GM19328 (cell line): Measurements from ENCODE around the gene PROX1.
"Not testable (repeated sequence)": the region's sequence is repeated elsewhere in the genome, so short reads cannot be mapped to it uniquely, and the experiment has no call there.

ENCODE experiments used
- ATAC-seq: cut with Tn5 transposase; IDR thresholded peaks from one replicate; pipeline ENCODE4 v1.9.1; 2021; ENCODE audit warnings: mild to moderate bottlenecking, moderate library complexity; ENCODE audit not compliant: unreplicated experiment

PROX1 gene

DNA sequence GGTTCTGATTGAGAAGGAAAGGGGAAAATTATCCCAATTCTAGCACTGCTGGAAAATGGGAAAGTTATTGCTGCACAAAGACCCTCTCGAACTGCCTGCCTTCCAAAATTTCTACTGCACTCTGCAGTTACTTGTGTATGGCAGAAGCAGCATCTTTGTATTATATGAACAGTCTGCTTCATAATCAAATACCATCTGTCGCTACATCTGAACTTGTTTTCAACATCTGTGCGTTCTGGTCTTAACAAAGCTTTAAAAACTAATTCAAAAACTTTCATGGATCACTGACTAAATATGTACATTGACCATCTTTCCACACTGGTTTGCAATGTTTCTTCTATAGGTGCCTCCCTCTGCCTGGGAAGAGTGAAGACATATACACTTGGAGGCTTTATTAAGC is 79.2 kb downstream of the PROX1 start:
- no peak for ATAC-seq

DNA sequence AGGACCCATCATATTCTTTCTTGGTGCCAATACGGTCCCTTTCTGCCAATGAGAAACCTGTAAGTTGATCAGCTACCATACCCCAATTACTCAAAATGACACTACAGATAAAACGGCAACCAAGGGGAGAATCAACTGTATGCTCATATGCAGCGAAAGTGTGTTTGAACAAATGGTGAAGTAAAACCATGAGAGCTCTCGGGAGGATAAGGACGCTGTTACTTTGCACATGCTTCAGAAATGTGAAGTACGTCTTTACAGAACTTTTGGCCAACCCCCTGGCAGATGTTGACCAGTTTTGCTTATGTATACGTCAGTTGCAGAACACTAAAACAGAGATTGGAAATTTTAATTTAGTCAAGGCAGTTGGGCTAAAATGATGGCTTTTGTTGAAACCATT is 79.6 kb downstream of the PROX1 start:
- ATAC-seq = no peak

DNA sequence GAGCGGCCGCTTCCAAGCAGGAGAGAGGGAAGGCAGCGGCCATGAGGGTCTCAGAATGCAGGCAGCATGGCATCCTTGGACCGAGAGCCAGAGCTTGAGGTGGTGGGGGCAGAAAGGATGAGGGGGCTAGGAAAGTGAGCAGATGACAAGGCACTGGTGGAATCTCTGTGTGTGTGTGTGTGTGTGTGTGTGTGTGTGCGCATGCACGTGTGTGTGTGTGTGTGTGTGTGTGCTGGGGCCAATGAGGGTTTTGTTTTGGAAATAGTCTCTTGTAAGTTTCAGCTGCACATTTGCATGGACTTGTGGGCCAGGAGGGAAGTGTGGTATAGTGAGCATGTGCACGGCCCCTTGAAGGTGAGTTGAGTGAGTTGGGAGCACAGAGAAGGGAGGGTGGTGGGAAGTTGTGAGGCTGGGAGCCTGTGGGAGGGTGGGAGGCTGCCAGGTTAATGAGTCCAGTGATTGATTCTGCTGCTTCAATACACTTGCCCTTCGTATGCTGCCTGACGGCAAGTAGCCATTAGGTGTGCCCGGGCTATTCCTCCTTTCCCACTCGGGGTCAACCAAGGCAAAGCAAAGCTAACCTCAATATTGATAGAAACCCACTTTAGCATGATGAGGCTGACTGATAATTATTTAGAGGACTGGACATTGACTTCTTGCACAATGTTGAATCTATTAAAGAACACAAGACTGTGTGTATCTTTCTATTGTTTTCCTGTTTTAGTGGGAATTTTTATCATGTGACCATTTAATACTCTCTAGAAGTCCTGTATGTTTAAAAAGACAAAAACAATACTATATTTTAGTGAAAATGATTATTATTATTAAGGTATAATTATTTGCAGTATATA is 80.3 kb downstream of the PROX1 start:
- ATAC-seq = no peak

DNA sequence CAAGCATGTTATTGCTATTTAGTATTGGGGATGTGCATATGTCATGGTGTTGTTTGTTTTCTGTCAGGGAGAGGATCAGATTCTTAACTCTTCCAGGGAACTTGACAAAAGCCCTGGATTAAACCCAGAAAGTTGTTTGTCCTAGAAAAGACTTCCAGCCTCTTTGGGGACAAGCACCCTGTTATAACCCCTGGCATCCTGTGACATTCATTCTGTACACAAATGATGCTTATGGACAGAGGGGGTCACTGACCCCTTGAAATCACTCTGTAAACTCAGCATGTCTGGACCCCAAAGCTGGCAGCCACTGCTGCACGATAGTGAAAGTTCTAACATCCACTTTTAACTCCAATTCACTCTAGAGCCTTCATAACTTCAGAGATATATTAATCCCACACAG is 81.2 kb downstream of the PROX1 start:
- ATAC-seq = no peak

DNA sequence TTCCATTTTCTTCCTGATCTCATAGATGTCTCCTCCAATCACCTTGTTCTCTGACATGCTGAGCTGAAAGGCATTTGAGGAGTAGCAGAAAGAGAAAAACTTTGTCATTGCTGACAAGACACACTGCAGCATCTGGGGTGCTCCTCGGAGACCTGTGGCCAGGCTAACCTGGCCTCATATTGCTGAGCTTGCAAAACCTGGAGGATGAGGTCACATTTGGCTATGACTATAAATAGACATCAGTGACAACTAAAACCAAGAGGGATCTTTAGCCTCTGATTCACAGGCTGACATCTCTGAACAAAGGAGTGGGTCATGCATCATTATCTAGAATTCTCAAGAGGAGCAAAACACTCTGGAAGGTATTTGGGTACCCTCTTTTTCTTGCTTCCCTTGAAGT is 83.7 kb downstream of the PROX1 start:
- no peak for ATAC-seq

DNA sequence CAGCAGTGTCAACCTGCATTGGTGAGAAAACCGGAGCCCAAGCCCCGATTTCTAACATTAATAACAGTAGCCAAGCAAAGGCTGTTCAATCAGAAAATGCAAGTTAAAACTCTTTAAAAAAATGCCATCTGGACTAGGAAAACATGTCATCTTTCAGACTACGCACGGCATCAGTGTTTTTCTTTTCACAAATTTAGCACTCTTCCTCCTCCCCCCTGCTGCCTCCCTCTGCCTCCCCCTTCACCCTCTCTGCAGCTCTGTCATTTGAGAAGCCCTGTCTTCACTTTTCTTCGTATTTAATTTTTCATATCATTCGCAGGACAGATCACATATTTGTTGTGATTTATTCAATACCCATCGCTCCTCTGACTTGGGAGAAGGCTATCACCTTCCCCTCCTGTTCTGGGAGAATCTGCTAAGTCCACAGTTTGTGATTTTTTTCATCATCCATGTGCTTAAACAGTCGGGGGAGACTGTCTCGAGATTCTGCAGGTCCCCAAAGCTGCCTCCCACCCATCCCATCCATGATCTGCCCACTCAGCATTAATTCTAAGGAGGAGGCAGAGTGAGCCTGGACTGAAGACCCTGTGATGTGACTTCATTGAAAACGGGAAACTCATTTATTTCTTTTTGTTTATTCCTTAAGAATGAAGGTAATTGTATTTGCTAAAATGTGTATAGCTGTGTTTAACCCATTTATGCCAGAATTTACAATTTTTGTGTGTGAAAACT is 84.8 kb downstream of the PROX1 start:
- ATAC-seq = no peak

DNA sequence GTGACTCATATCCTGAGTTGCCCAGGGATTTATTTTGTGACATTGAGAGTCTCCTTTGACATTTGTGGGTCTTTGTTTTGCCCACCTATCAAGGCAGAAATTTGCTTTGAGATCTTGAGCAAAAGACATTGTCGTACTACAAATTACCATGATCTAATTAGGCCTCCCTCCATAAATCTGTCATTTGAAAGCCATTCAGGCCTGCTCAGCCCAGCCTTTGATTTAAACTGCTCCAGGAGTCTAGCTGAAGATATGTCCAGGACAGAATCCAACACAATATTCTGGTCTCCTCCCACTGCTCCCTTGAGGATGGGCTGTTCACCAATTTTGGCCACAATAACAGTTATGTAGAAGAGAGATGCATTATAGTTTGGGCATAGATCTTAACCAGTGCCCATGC is 86.7 kb downstream of the PROX1 start:
- ATAC-seq = no peak

DNA sequence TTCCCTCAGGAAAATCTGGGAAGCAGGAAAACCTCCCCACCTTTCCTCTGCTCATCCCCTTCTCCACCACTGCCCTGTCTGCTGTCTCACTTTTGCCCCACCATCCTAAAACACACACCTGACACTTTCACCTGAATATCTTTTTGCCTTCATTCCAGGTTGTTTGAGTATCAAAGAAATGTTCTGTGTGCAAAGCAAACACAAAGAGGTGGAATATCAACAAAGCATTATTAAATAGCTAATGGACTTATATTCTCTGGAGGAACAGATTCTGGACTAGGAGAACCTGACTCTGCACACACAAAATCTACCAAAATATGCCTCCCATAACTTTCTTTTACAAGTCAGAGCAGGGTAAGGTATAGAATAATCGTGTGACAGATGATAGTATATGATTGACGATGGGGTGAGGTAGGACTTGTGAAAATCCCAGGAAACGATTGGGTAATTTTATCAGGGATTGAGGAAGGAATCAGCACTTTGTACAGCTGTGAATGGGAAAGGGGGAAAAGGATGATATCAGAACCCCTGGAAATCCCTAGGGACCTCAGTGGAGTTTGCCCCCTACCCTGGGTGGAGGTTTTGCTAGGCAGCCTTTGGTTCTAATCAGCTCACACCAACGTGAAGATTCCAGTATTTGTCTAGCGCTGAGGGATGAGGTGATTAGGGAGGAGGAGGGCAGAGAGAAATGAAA is 87.7 kb downstream of the PROX1 start:
- no peak for ATAC-seq

DNA sequence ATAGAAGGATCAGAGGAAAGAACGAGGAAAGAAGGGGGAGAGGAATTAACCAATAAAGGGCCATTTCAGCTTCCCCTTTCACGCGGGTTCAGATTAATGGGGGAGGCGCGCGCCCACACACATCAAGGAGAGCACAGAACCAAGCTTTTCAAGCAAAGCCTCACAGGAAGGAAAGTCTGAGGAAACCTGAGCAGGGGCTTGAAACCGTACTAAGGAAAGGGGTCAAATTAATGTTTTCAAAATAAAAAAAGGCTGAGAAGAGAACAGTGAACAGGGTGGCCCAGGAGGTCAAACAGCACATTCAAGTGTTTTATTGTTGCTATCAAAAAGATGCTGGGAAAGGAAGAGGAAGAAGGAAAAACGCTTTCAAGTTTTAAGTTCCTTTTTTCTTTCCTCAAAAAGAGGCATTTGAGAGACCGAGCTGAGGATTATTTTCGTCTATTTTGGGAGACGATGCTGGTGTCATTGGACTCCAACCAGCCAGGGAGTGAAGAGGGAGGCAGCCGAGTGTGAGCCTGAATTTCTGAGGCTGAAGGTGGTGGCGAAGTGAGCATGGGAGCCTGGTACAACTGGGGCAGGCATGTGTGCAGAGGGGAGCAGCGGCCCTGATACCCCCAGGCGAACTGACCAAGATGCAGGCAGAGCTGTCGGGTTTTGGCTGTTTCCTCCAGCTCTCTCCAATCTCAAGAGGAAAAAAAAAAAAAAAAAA is 88.4 kb downstream of the PROX1 start:
- no peak for ATAC-seq

DNA sequence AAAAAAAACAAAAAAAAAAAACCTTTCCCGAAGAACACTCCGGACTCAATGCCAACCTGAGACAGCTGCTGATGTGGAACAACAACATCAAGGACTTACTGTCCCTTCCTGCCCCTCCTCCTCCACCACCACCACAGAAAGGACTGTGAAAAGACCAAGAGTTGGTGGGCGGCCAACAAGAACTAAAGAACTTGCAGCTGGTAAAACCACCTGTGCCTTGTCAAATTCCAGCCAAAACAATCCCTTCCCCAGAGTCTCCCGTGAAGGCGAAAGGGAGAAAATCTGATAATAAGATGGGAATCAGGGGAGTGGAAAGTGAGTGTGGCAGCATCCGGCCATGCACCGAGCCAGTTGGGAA is 88.9 kb downstream of the PROX1 start:
- ATAC-seq = no peak

DNA sequence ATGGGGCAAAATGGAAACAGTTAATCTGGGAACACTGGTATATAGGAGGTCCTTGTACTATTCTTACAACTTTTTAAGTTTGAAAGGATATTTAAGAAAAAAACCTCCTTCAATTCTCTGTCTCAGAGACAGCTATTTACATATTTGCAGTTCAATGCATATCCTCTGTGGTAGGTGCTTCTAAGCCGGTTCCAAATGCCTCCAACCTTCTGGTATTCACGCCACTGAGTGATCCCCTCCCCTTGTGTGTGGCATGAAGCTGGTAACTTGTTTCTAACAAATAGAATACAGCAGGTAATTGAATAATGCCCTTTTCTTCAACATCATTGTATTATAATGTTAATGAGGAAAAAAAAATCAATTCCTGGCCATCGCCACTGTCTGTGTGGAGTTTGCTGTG is 91.2 kb downstream of the PROX1 start:
- no peak for ATAC-seq

DNA sequence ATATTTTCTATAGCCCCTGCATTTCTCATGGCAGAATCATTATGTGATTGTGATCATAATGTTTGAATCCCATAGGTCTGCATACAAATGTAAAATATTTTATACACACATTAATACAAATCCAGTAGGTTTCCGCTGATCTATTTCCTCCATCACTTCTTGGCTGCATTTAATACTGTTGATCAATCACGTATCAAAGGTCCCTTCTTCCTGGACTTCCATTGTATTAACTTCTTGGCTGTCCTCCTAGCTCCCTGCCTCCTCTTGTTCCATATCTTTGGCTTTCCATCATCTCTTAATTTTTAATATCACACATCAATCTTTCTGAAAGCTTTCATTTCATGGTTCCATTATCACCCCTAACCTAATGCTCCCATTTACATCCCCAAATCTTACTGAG is 97.6 kb downstream of the PROX1 start:
- ATAC-seq = no peak

DNA sequence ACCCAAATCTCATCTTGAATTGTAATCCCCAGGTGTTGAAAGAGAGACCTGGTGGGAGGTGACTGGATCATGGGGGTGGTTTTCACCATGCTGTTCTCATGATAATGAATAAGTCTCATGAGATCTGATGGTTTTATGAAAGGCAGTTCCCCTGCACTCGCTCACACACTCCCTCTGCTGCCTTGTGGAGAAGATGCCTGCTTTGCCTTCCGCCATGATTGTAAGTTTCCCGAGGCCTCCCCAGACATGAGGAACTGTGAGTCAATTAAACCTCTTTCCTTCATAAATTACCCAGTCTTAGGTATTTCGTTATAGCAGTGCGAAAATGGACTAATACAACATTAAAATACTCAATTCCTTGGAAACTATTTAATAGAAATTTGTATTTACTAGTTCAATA is 99.2 kb downstream of the PROX1 start:
- no peak for ATAC-seq

DNA sequence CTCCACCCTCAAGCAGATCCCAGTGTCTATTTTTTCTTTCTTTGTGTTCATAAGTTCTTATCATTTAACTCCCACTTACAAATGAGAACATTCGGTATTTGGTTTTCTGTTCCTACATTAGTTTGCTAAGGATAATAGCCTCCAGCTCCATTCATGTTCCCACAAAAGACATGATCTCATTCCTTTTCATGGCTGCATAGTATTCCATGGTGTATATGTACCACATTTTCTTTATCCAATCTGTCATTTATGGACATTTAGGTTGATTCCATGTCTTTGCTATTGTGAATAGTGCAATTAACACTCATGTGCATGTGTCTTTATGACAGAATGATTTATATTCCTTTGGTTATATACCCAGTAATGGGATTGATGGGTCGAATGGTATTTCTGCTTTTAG is 101.2 kb downstream of the PROX1 start:
- ATAC-seq = not testable (repeated sequence)
